Ovary (tissue), 9 donors: Measurements from ENCODE around the gene AMIGO1. TPM values are rescaled to one million over a fixed set of nuclear protein-coding genes. Genes with fewer than 3 reads are reported as not detected.

Source experiments
- DNase-seq, 5 donors: peaks; one replicate each; pipeline ENCODE4 v3.0.0-alpha.2; 2019 to 2020
- H3K27ac ChIP-seq, 2 donors: fragments of 200-600 bp; one replicate each; pipeline versions ENCODE4 v1.5.1 to v1.8.0; 2019 to 2022
- H3K27me3 ChIP-seq: fragments of 200-600 bp; one replicate; pipeline ENCODE4 v1.8.0; 2022
- H3K36me3 ChIP-seq: fragments of 200-600 bp; sonication (generic); one replicate; pipeline ENCODE4 v1.5.1; 2019
- H3K4me1 ChIP-seq: one replicate; pipeline ENCODE4 v1.8.1; 2013; ENCODE audit warnings: mild to moderate bottlenecking, moderate library complexity; ENCODE audit not compliant: insufficient read depth
- H3K4me3 ChIP-seq: fragments of 200-600 bp; sonication (generic); one replicate; pipeline ENCODE4 v1.5.1; 2017
- H3K9me3 ChIP-seq, 2 donors: fragments of 200-600 bp in 1 of 2; sonication (generic) in 1 of 2; one replicate each; pipeline versions ENCODE4 v1.5.1 to v1.8.1; 2013 to 2019; ENCODE audit warnings: mild to moderate bottlenecking in 1 of 2, moderate library complexity in 1 of 2
- EP300 ChIP-seq: sonication (generic); formaldehyde crosslinking; IDR thresholded peaks from one replicate; pipeline ENCODE4 v1.6.1; 2017; ENCODE audit warnings: antibody characterized with exemption
- POLR2A ChIP-seq: fragments of 450-650 bp; IDR thresholded peaks from one replicate; pipeline ENCODE4 v1.6.1; 2017; ENCODE audit warnings: antibody characterized with exemption, mild to moderate bottlenecking, moderate library complexity
- WGBS, 3 donors: extraction: QIAGEN DNeasy Blood & Tissue Kit in 1 of 3; methylation state at CpG; one replicate each; pipeline versions ENCODE4 v1.1.5 to v1.1.7; 2013 to 2017; 5-methylcytosine and 5-hydroxymethylcytosine counted together
- intact Hi-C, 4 donors: fragments of 100-400 bp; cut with DNase I; formaldehyde crosslinking; loops; one replicate each; pipeline versions ENCODE4 v1.11.0 to v1.15.1; 2022 to 2023
- polyA plus RNA-seq, 2 donors: library from polyadenylated mRNA; stranded (reverse); fragments of 200-250 nt in 1 of 2; fragments of 350-450 nt in 1 of 2; fragmentation: Illumina TruSeq in 1 of 2; extraction: RNeasy Lipid Tissue Mini Kit (QIAGEN cat#74804) in 1 of 2; gene quantifications; one replicate each; pipeline ENCODE4 v1.2.3, GENCODE V29; 2013 to 2014
- total RNA-seq, 7 donors: library from RNA; depleted of rRNA in 2 of 7; stranded (reverse); fragments of >200 nt in 2 of 7; fragmentation: NEBNext Ultra II Directional in 3 of 7; extraction: Animal tissue kit (Norgen Biotek cat#: 25700) in 3 of 7; gene quantifications; one replicate each; pipeline versions ENCODE4 v1.1.0 to v1.2.4, GENCODE V29; 2016 to 2023
- TF ChIP-seq, protein P1 (sequence below), 3 donors: fragments of 450-650 bp in 2 of 3; fragments of 200-600 bp in 1 of 3; IDR thresholded peaks; one replicate each; pipeline versions ENCODE4 v1.5.1 to v1.8.0; 2016 to 2022; ENCODE audit warnings: antibody characterized with exemption in 3 of 3, mild to moderate bottlenecking in 1 of 3
- donor health status: DM: no; HTN: no; CAD: no; lungs with moderate emphysema.
- donor health status: DM: no; HTN: no; CAD: no.
- donor health status: Bipolar disorder and iron deficiency.
- donor health status: DM: yes; HTN: yes; CAD: no.
- donor health status: DM: no; HTN: no; CAD: no.
- donor health status: DM: yes; HTN: yes; CAD: no.

Gene AMIGO1
- total and polyA plus RNA-seq, 9 donors: 6.3 to 18.0 (median 10.8) TPM

GRCh38 chr1:109499661-109500536 lies 9.6 kb downstream of the AMIGO1 start:
- intact Hi-C loops: no loop called here
- DNase-seq: no peak
- Histone ChIP-seq H3K4me3 (no peak overlapping the region), H3K4me1 (peaks cover 19% of the 10 kb centered on the region), H3K9me3 (no peaks in the 10 kb centered on the region), H3K36me3 (no peaks in the 10 kb centered on the region), H3K27me3 (no peaks in the 10 kb centered on the region), H3K27ac (peak overlapping the region in 1 of 2 donors; percentile 60)
- TF ChIP-seq, protein P1, sequence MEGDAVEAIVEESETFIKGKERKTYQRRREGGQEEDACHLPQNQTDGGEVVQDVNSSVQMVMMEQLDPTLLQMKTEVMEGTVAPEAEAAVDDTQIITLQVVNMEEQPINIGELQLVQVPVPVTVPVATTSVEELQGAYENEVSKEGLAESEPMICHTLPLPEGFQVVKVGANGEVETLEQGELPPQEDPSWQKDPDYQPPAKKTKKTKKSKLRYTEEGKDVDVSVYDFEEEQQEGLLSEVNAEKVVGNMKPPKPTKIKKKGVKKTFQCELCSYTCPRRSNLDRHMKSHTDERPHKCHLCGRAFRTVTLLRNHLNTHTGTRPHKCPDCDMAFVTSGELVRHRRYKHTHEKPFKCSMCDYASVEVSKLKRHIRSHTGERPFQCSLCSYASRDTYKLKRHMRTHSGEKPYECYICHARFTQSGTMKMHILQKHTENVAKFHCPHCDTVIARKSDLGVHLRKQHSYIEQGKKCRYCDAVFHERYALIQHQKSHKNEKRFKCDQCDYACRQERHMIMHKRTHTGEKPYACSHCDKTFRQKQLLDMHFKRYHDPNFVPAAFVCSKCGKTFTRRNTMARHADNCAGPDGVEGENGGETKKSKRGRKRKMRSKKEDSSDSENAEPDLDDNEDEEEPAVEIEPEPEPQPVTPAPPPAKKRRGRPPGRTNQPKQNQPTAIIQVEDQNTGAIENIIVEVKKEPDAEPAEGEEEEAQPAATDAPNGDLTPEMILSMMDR (IDR thresholded peaks at IDR 0.05): no peak
- TF ChIP-seq POLR2A (no peak), EP300 (no peak)
- WGBS, 3 donors: 39 to 49% (median 47%) methylated on average over 4 of the region's 4 CpGs

DNA sequence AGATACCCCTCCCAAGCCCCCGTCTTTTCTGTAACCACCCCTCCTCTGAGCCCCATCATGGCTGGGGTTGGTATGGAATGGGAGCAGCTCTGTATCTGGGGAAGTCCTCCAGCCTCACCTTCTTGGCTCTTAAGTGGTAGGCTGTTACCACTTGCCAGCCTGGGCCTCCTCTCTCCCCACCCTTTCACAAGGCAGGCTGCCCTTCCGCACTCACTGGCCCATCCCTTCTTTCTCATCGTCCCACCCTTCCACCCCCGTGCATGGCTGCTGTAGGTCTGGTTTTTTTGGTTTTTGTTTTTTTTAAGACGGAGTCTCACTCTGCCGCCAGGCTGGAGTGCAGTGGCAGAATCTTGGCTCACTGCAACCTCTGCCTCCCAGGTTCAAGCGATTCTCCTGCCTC lies 10.4 kb downstream of the AMIGO1 start:
- Histone ChIP-seq H3K27me3 (no peaks in the 10 kb centered on the region), H3K27ac (peak overlapping the region in 1 of 2 donors; percentile 56), H3K4me1 (peaks cover 21% of the 10 kb centered on the region), H3K4me3 (no peak overlapping the region), H3K36me3 (no peaks in the 10 kb centered on the region), H3K9me3 (no peaks in the 10 kb centered on the region)
- TF ChIP-seq, protein P1 (IDR thresholded peaks at IDR 0.05): no peak
- TF ChIP-seq POLR2A: no peak
- no peak for TF ChIP-seq EP300
- intact Hi-C loops: no loop called here
- DNase-seq: peak in 1 of 5 donors; percentile 34
- 24 to 34% (median 26%) methylated on average over 7 of the region's 7 CpGs for WGBS, 3 donors

- WGBS, 3 donors: 14 to 37% (median 16%) methylated on average over 5 to 12 of the region's 12 CpGs
- intact Hi-C loops: no loop called here
- no peak overlapping the region for H3K4me3 ChIP-seq
- H3K36me3 ChIP-seq: no peaks in the 10 kb centered on the region
- peak in 3 of 5 donors; percentile 51 to 61 (median 58) for DNase-seq
- no peaks in the 10 kb centered on the region for H3K9me3 ChIP-seq
- peaks cover 21% of the 10 kb centered on the region for H3K4me1 ChIP-seq
- TF ChIP-seq, protein P1 (IDR thresholded peaks at IDR 0.05): peak in 2 of 3 donors; percentile 26 to 48
- no peak for TF ChIP-seq EP300
- H3K27ac ChIP-seq: peak overlapping the region; percentile 36 to 56
- no peaks in the 10 kb centered on the region for H3K27me3 ChIP-seq
Observed at GRCh38 chr1:109498161-109498801, 11.2 kb downstream of the AMIGO1 start.

DNA sequence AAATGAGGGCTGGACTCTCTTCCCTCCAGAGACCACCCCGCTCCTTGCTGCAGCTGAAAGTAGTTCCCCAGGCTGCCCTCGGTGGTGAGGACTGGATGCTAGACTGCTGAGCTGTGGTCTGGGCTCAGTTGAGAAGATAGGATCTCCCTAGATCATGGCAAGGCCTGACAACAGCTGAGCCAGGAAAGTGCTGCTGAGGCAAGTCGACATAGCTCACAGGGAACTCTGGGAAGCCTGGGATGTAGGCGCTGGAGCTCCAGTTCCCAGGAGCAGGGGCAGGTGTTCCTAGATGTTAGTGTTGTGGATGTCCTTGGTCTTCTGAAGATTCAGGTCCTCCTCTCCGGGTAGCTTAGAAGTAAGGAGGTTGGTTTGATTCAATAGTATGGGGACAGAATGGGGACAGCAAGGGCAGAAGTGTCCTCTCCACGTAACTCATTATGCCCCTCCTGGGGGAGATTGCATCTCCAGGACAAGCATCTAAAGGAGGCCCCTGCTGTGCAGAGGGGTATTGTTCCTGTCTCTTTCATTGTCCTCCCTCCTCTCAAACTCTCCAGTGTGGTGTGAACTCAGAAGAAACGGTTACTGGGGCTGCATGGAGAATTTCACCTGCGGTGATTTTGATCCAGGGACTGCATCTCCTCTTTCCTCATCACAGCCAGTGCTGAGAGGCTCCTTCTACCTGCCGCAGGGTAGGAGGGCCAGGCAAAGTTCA lies 11.9 kb downstream of the AMIGO1 start:
- H3K27ac ChIP-seq: peak overlapping the region; percentile 36 to 56
- no peak for DNase-seq
- intact Hi-C loops: no loop called here
- peaks cover 21% of the 10 kb centered on the region for H3K4me1 ChIP-seq
- WGBS, 3 donors: 44 to 53% (median 49%) methylated on average over 9 of the region's 9 CpGs
- no peak overlapping the region for H3K4me3 ChIP-seq
- H3K36me3 ChIP-seq: no peaks in the 10 kb centered on the region
- no peaks in the 10 kb centered on the region for H3K9me3 ChIP-seq
- H3K27me3 ChIP-seq: no peaks in the 10 kb centered on the region
- TF ChIP-seq, protein P1 (IDR thresholded peaks at IDR 0.05): no peak
